HL-60 (cell line): Measurements from ENCODE around the gene FAM78B.

Source experiments
- DNase-seq, 2 experiments: peaks; one replicate each; pipeline ENCODE4 v3.0.0-alpha.2; 2010 to 2020; ENCODE audit warnings: low read depth in 1 of 2, low spot score in 1 of 2
- H3K27ac ChIP-seq: fragments of 250-450 bp; sonication (Bioruptor Pico); replicated peaks from 2 replicates; pipeline ENCODE4 v1.5.1; 2020; ENCODE audit warnings: mild to moderate bottlenecking, moderate library complexity
- H3K27me3 ChIP-seq: fragments of 250-450 bp; sonication (Bioruptor Pico); 2 replicates; pipeline ENCODE4 v1.5.1; 2021; ENCODE audit warnings: mild to moderate bottlenecking, moderate library complexity; ENCODE audit not compliant: insufficient read depth, poor library complexity, severe bottlenecking
- H3K4me3 ChIP-seq: replicated peaks from 2 replicates; pipeline ENCODE4 v1.5.1; 2011; ENCODE audit warnings: mild to moderate bottlenecking, control low read depth, low read length; ENCODE audit not compliant: insufficient read depth
- GABPA ChIP-seq: IDR thresholded peaks from 2 replicates; pipeline ENCODE4 v1.6.1; 2012; ENCODE audit warnings: low read depth
- POLR2AphosphoS5 ChIP-seq: IDR thresholded peaks from 2 replicates; pipeline ENCODE4 v1.6.1; 2012; ENCODE audit warnings: low read depth
- SPI1 ChIP-seq: IDR thresholded peaks from 2 replicates; pipeline ENCODE4 v1.6.1; 2012; ENCODE audit warnings: low read depth, mild to moderate bottlenecking, borderline replicate concordance
- TF ChIP-seq, protein P1 (sequence below): IDR thresholded peaks from one replicate; pipeline ENCODE4 v1.5.1; 2011; ENCODE audit warnings: low read length, control low read depth, inconsistent platforms; ENCODE audit not compliant: insufficient read depth
- TF ChIP-seq, protein P2 (sequence below): IDR thresholded peaks from 2 replicates; pipeline ENCODE4 v1.6.1; 2012; ENCODE audit warnings: low read depth; ENCODE audit not compliant: insufficient replicate concordance

Gene FAM78B

DNA sequence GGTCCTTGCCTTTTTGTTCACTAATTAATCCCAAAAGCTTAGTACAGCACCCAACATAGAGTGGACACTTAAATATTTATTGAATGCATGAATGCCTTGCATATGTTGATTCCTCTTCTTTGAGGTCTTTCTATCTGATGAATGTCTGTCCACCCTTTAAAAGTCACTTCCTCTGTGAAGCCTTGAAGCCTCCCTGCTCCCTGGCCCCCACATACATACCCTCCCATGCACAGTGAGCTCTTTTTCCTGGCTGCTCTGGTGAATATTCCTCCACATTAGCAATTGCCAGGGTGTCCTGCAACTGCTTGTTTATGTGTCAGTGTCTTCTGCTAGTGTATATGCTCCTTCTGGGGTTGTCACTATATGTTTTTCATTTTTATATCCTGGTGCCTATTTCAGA, 8.2 kb upstream of the FAM78B start:
- Histone ChIP-seq H3K27ac (no peak overlapping the region), H3K4me3 (no peak overlapping the region), H3K27me3 (no peaks in the 10 kb centered on the region)
- DNase-seq = no peak
- TF ChIP-seq GABPA (no peak), SPI1 (no peak), POLR2AphosphoS5 (no peak)
- TF ChIP-seq, protein P1, sequence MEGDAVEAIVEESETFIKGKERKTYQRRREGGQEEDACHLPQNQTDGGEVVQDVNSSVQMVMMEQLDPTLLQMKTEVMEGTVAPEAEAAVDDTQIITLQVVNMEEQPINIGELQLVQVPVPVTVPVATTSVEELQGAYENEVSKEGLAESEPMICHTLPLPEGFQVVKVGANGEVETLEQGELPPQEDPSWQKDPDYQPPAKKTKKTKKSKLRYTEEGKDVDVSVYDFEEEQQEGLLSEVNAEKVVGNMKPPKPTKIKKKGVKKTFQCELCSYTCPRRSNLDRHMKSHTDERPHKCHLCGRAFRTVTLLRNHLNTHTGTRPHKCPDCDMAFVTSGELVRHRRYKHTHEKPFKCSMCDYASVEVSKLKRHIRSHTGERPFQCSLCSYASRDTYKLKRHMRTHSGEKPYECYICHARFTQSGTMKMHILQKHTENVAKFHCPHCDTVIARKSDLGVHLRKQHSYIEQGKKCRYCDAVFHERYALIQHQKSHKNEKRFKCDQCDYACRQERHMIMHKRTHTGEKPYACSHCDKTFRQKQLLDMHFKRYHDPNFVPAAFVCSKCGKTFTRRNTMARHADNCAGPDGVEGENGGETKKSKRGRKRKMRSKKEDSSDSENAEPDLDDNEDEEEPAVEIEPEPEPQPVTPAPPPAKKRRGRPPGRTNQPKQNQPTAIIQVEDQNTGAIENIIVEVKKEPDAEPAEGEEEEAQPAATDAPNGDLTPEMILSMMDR = no peak
- TF ChIP-seq, protein P2, sequence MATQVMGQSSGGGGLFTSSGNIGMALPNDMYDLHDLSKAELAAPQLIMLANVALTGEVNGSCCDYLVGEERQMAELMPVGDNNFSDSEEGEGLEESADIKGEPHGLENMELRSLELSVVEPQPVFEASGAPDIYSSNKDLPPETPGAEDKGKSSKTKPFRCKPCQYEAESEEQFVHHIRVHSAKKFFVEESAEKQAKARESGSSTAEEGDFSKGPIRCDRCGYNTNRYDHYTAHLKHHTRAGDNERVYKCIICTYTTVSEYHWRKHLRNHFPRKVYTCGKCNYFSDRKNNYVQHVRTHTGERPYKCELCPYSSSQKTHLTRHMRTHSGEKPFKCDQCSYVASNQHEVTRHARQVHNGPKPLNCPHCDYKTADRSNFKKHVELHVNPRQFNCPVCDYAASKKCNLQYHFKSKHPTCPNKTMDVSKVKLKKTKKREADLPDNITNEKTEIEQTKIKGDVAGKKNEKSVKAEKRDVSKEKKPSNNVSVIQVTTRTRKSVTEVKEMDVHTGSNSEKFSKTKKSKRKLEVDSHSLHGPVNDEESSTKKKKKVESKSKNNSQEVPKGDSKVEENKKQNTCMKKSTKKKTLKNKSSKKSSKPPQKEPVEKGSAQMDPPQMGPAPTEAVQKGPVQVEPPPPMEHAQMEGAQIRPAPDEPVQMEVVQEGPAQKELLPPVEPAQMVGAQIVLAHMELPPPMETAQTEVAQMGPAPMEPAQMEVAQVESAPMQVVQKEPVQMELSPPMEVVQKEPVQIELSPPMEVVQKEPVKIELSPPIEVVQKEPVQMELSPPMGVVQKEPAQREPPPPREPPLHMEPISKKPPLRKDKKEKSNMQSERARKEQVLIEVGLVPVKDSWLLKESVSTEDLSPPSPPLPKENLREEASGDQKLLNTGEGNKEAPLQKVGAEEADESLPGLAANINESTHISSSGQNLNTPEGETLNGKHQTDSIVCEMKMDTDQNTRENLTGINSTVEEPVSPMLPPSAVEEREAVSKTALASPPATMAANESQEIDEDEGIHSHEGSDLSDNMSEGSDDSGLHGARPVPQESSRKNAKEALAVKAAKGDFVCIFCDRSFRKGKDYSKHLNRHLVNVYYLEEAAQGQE = no peak

DNA sequence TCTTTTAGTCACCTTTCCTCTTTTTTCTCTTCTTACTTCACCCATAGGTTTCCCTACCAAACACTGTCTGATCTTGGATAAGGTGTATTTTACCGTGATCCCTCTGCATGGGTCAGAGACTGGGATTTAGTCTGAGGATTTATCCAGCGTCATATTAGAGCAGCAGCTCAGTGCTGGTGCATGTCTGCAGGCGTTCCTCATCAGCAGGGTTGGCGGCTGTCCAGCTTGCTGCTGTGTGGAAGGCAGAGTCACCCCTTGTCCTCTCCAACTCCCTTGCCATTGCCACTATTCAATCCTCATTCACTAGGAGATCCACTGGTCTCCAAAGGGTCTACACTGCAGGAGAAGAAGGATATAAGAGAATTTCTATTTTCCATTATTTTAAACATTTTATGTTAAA, 7.3 kb upstream of the FAM78B start:
- no peak for DNase-seq
- TF ChIP-seq GABPA (no peak), SPI1 (no peak), POLR2AphosphoS5 (no peak)
- TF ChIP-seq, protein P1 = no peak
- TF ChIP-seq, protein P2 = no peak

DNA sequence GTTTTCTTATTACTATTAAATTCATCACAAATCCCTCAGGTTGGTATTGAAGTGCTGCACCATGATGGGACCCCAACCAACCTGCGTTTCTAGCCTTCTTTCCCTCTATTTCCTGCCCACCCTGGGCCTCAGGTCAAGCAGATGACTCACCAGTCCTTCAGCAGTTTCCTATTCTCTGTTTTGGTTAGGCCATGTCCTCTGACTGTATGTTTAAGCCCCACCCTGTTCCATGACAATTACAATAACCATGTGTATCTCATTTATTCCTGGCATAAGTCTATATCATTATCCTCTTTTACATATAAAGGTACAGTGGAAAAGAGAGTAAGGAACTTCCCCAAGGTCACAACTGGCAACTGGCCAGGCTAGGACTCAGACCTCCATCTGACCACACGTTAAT, 5.3 kb upstream of the FAM78B start:
- TF ChIP-seq SPI1 (no peak), POLR2AphosphoS5 (no peak), GABPA (no peak)
- TF ChIP-seq, protein P1 = no peak
- TF ChIP-seq, protein P2 = no peak

More for the DNA sequence above, 7.3 kb upstream of the FAM78B start:
- H3K27ac ChIP-seq = no peak overlapping the region
- H3K4me3 ChIP-seq = no peak overlapping the region
- H3K27me3 ChIP-seq = peaks cover 3% of the 10 kb centered on the region

More for the DNA sequence above, 5.3 kb upstream of the FAM78B start:
- H3K27me3 ChIP-seq = peaks cover 3% of the 10 kb centered on the region
- DNase-seq = no peak
- no peak overlapping the region for H3K4me3 ChIP-seq
- no peak overlapping the region for H3K27ac ChIP-seq
